HG02852 (cell line): ENCODE results near the gene MMP3.

Experiments
- ATAC-seq: cut with Tn5 transposase; IDR thresholded peaks from one replicate; pipeline ENCODE4 v1.9.1; 2021; ENCODE audit warnings: mild to moderate bottlenecking, moderate library complexity; ENCODE audit not compliant: unreplicated experiment

Gene MMP3

DNA sequence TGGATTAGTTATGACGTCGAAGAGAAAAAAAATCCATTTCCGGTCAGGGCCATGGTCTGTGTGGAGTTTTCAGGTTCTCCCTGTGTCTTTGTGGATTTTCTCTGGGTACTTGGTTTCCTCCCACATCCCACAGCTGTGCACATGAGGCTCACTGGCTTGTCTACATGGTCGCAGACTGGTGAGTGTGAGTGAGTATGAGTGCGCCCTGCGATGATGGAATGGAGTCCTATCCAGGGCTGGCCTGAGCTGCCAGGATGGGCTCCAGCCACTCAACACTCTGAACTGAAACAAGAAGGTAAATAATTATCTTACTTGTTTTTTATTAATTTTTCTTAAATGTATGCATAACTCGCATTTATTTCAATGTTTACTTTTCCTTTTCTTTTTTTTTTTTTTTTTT lies 10.8 kb downstream of the MMP3 start:
- no peak for ATAC-seq

DNA sequence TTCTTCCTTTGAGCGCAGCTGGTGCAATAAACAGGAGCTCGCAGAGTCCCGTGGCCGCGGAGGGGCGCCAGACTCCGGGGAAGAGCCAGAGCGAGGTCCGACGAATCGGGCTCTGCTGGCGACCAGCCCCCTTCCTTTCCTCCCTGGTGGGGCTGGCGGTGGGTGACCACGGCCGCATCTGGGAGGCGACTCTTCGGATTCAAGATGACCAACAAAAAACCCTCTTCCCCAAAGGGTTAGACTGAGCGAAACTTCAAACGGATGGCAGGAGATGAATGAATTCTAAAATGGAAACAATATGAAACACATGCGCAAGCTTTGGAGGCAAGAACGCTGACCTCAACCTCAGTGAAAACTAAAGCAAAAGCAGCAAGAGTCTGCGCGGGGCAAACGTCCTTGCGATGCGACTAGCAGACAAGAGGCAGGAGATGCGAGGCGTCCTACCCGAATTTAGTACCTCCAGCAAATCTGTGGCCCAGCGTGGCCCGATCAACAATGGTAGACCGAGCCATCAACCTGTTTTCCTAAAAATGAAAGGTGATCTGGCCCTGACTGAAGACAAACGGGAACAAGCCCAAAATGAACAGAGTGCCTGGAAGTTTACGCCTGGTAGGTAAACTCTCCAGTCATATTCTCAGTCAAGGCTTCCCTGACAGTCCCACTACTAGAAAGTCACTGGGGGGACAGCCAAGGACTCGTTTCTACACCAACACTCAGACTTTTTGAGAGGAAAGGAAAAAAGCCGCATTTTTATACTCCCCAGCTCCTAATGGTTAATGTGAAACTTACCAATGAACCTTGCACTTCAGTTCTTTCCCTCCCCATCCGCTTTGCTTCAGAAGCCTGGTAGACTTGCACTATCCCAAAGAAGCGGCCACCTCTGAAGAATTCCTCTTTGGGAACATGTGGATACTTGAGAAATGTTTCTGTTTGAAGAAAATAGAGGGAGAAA lies 11.6 kb downstream of the MMP3 start:
- no peak for ATAC-seq

DNA sequence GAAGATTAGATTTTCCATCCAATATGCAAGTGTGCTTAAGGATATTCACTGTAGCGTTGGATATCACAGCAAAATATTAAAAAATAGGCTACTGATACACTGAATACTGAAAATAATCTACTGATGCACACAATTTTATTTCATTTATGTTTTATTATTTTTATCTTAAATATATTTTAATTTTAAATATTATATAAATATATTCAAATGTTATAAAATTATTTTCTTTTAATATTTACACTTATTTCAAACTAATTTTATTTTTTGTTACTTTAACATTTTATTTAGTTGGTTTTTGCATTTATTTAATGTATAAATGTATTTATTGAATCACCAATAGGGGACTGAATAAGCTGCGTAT lies 12.3 kb downstream of the MMP3 start:
- ATAC-seq, result no peak

DNA sequence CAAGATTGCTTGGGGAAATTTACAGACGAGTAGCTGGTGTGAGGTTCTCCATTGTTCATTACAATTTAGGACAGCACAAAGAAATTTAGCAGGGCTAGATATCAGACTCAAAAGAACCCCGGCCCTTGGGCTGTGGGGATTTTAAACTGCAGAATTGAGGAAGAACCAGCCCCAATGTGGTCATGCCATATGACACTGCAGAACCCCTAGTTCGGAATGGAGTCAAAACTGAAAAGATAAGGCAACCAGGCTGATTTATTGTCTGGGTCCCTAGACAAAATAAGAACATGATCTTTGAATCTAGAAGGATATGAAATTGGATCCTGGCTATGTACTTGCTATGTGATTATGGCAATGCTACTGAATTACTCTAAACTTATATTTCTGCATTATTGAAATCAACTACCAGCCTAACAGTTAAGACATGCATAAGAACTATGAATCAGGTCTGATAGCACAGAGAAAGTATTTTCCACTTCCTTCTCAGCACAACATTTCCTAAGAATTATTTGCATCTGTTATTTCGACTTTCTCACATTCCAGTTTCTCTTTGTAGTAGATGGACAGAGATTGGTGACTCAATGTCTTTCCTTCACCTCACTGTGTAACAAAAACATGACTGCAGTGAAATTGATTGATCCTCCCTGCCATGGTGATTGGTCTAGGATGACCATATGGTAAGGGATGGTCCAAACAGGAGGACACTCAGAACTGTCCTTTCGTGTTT lies 13.2 kb downstream of the MMP3 start:
- ATAC-seq, result no peak

GRCh38 chr11:102829316-102830000 lies 14.0 kb downstream of the MMP3 start:
- ATAC-seq, result no peak

DNA sequence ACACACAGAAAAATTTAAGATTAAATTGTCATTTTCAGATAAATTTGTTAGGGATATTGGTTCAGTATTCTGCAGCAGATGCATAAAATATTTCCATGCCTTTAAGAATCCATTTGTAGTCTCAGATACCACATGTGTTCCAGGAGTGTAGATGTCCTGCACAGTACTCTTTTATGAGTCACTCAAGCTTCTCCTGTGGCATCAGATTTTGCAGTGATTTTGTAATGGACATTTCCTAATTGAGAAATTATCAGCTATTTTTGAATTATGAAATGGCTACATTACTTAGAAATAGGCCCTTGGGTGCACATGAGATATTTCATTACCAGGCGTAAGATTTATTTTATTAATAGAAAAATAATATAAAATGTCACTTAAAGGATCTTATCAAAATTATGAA lies 18.9 kb downstream of the MMP3 start:
- no peak for ATAC-seq

- ATAC-seq, result no peak
These were observed 23.9 kb downstream of the MMP3 start for GRCh38 chr11:102819491-102819890.

DNA sequence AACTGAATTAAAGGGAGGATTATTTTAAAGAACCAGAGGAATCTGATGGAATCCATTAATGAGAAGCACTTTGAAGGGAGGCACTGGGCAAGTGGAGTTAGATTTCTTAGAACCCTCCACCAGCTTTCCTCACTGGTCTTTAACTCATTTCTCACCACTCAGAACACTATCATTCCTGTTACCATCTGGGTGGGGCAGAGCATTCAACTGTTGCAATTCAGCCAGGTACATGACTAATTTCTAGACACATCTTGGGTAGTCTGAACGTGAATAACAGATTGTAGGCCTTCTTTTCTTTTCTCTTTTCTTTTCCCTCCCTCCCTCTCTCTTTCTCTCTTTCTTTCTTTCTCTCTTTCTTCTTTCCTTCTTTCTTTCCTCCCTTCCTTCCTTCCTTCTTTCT lies 29.9 kb downstream of the MMP3 start:
- ATAC-seq, result no peak

DNA sequence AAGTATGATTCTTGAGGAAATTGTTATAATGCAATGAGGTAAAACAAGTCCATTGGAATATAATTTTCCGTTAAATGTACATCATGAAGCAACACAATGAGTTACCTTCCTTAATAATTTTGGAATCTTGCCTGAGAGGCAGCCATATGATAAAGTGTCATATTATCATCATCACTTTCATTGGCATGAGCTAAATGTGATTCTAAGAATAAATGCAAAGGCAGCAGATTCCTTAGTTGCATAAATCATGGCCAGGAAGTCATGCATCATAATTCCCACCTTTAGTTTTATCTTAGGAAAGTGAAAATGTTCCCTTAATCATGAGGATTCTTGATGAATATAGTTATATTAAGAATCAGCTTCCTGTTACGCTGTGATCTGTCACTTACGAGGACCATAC lies 31.2 kb downstream of the MMP3 start:
- ATAC-seq, result no peak

DNA sequence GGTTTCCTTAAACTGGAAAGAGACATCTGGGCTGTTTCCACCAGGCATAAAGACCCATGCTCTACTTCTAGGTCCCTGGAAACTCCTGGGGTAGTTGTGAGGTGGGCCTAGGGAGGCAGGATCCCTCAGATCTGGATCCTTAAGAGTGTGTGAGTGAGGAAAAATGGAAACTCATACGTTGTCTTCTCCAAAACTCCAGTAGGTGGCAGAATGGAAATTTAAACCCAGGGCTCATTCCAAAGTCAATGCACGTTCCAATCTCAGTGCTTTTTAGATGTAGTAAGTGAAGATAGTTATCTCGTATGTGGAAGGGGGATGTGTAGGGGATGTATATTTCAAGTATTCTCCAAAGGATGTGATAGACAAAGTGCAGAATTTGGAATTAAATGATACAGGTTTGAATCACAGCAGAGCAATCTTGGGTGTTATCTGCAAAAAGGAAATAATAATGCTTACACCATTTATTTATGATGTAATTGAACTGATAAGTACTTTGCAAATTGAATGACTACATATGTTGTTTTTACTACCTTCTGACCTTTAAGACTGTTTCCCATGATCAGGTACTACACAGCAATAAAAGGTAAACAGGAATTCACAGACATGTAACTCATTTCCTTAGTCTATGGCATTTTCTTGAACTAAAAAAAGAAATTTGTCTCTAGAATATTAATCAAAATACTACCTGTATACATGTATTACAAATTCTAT lies 32.3 kb downstream of the MMP3 start:
- ATAC-seq, result no peak

DNA sequence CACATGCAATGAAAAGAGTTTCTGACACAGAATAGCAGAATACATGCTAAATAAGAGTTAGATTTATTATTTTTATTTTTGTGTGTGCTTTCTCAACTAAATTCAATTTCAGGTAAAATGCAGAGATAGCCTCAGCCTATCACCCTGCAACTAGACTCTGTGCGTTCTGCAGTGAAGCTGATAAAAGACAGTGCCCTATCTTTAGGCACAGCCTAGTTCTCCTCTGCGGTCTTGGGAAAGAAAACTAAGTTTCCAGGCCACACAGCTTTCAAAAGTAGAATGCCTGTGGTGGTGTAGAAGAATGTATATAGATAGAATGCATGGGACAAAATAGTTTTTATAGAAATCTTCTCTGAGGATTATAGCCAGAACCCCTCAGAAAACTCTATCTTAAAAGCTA lies 33.4 kb downstream of the MMP3 start:
- no peak for ATAC-seq

- peak; percentile 65 for ATAC-seq
These were observed 35.5 kb downstream of the MMP3 start for GRCh38 chr11:102807921-102808320.

DNA sequence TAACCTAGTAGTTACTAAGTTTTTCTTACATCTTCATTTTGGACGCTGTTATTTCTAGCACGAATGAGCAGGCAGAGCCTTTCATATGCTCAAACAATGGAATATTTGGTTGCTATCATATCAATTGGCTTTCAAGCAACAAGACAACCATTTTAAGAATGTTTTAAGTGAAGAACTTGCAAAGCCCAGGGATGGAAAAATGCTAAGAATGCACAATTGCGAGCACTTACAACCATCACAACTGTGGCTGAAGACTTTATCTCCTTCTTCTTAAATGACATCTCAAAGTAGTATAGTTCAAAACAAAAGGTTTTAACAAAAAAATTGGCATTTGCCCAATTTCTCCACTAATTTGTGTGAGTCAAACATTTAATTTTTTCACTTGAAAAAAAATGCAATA lies 37.1 kb downstream of the MMP3 start:
- ATAC-seq, result no peak

GRCh38 chr11:102802341-102802740 lies 41.1 kb downstream of the MMP3 start:
- no peak for ATAC-seq

DNA sequence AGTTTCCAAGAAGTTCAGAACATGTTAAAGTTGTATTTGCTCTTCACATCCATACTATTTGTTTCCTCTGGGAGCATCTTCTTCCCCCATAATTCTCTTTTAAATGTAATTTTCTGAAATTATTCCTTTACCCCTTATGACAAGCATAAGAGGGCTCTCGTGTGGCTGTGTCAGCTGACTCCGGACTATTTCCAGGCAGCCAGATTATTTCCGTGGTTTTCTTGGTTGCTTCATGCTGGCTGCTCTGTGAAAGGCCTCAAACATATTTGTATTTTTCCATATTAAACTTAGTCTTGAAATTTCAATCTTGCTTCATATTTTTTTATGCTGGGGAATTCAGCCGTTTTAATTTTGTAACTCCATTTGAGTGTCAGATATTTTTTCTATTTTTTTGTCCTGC lies 42.6 kb downstream of the MMP3 start:
- ATAC-seq, result no peak

DNA sequence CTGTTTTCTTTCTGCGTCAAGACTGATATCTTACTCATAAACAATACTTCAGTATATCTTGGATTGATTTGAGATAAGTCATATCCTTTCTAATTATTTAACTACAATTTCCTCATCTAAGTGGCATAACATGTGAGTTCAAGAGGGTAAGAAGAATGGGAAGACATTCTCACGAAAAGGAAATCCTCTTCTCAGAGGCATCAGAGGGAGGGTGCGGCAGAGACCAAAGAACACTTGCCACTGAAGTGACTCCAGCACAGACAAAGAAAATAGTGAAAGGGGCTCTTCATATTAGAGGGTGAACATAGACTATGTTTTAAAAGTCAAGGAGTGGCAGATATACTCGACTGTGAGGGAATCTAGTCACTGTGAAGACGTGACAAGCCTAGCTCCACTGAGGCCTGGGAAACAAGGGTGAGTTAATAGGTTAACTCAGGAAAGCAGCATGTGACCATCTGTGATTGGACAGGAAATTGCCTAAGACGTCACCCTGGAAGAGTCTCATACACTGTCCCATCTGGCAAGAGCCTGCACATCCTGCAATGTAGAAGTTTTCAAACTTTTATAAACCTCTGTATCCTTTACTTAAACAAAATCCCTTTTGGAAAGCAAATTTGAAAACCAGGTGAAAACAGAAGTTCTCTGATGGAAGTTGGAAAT lies 43.6 kb downstream of the MMP3 start:
- ATAC-seq, result no peak

GRCh38 chr11:102798012-102798746 lies 45.2 kb downstream of the MMP3 start, which contains the start of gene MMP1:
TSS of gene MMP1 (minus strand) at chr11:102798160. CDS start at chr11:102798092, 68 bp downstream.
- ATAC-seq, result no peak

DNA sequence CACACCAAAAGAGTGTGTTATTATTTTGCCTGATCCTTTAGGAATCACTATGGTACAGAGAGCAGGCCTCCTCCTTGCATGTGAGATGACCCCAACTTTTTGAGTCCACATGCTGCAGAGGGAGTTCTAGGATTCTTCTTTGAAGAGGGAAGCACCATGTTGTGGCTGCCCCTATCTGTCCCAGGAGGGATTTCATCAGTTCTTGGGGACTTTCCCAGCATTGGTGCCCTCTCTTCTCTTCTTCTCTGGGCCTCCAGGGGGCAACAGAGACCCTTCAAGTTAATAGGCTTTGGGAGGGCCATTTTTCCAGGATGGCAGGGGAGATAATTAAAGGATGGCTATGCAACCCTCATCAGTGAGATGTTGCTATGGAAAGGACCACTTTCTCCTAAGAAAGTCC lies 49.0 kb downstream of the MMP3 start:
- ATAC-seq, result peak; percentile 93

GRCh38 chr11:102793677-102794290 lies 49.6 kb downstream of the MMP3 start:
- ATAC-seq, result no peak
